ENCODE data around the gene MINDY2.
"Not testable (repeated sequence)": the region's sequence is repeated elsewhere in the genome, so short reads cannot be mapped to it uniquely, and the experiment has no call there.

The MINDY2 gene

DNA sequence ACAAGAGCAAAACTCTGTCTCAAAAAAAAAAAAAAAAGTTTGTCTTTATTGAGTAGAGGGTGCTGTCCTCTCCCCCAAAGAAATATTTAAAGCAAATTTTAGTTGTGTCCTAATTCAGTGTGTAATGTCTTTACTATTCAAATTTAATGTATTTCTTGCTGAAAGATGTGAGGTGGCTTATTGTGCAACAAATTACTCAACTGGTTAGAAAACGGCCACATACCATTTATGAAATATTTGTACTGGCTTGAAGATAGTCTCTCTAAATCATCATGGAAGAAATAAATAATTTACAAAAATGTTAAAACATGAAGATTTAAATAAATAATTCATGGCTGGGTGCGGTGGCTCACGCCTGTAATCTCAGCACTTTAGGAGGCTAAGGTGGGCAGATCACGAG is 99.3 kb downstream of the MINDY2 start:
- no peak for DNase-seq (ENCODE audit: insufficient read length, low spot score)
- no peak for TF ChIP-seq POLR2A (IDR thresholded peaks at IDR 0.05; ENCODE audit: low read depth, low read length)
- FAIRE-seq: no peak

DNA sequence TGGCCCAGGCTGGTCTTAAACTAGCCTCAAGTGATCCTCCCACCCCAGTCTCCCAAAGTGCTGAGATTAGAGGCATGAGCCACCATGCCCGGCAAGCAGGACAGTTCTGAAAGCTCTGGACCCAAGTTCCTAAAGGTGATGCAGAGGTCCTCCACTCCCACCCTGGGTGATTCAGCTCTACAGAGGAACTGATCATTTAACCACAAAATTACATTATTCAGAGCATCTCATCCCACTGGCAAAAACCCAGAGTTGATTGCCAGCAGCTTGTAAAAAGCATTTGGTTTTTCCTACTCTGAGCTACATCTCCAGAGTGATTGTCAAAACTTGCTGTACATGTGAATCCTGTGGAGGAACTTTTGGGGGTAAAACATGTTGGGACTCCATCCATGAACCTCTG is 102.2 kb downstream of the MINDY2 start:
- TF ChIP-seq POLR2A (IDR thresholded peaks at IDR 0.05; ENCODE audit: low read depth, low read length): no peak
- DNase-seq (ENCODE audit: insufficient read length, low spot score) (no peak), FAIRE-seq (no peak)

DNA sequence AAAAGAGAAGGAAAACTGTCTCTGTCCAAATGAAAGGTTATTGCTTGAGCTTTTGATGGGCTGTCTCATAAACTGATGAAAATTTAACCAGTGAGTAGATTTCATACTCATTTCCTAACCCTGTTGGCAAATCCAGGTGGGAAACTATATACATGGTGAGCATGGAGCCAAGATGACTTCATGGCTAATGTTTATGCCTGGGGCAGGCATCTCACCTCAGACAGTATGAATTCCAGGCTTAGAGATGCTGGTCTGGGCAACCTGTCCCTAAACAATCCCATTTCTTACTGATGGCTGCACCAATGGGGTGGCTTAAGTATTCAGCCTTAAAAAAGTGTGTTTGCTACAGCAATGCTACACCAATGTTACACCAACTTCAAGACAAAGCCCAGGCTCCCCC is 104.2 kb downstream of the MINDY2 start:
- no peak for DNase-seq (ENCODE audit: insufficient read length, low spot score)
- FAIRE-seq: no peak
- TF ChIP-seq POLR2A (IDR thresholded peaks at IDR 0.05; ENCODE audit: low read depth, low read length): no peak

DNA sequence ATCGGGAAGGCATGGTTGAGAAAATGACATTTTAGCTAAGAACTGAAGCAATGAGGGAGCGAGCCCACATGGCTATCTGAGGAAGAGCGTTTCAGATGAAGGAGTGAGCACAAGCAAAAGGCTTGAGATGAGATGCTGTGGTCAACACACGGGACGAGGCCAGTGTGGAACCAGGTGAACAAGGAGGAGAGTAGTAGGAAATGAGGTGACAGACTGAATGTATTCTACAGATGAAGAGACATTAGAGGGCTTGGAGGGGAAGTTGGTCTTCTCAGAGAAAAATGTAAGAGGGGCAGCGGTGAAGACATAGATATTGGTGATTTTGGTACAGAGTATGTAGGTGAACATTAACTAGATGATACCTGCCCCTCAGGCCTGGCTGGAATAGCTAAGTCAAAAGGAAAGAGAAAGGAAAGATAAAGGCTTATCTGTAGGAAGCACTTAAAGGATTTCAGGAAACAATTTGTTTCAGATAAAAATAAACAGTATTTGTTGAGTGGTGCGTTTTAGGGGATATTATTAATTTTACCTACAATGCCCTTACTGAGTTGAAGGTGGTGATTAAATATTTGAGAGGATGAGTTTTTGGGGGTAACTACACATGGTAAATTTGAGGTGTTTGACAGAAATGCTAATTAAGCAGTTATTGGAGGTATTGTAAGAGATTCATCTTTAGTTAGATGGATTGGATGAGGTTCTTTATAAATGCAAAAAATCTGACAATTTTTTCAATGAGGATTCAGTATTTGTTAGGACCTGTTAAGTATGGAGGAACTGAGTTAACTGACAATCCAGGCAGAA is 105.4 kb downstream of the MINDY2 start:
- DNase-seq (ENCODE audit: insufficient read length, low spot score) (no peak), FAIRE-seq (no peak)
- no peak for TF ChIP-seq POLR2A (IDR thresholded peaks at IDR 0.05; ENCODE audit: low read depth, low read length)

DNA sequence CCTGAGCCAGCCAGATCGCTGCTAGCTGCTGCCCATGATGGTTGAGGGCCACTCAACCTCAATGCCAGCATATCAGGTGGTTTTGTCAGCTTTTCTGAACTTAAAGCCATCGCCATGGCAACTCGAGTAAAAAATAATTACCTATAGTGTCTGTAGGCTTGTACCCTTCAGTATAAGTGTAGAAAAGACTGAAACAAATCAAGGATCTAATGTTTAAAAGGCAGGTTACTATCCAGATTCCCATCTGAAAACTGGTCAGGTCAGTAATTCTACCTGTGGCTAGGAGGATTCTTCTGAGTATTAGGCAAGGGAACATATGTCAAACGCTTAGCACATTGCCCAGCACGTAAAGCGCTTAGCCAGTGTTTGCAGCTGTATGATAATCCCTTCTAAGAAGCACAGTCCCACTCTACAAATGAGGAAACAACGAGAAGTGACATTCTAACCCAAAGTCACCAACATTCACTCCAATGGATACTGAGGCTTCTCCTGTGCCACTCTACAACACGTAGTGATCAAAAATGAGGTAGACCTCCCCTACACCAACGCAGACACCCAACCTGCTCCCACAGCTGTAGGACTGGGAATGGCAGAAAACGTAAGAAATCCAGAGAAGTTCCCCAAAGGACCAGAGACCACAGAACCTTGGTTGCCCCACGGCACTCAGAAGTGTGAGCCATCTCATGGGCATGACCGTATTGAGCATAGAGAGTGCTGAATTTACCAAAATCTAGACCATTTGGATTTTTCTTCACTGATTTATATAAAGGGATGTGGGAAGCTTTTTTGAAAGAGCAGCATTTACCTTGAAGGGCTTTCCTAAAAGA is 107.1 kb downstream of the MINDY2 start:
- no peak for DNase-seq (ENCODE audit: insufficient read length, low spot score)
- FAIRE-seq: no peak
- no peak for TF ChIP-seq POLR2A (IDR thresholded peaks at IDR 0.05; ENCODE audit: low read depth, low read length)

DNA sequence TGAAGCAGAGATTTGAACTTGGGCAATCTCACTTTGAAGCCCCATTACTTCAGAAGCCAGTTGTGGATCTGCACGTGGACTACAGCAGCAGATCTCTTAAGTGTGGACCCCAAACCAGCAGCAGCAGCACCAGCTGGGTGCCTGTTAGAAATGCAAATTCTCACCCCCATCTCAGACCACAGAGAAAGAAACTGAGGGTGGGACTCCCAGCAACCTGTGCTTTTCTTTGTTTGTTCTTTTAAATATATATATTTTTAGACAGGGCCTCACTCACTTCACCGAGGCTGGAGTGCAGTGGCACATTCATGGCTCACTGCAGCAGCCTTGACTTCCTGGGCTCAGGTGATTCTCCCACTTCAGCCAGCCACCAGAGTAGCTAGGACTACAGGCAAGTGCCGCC is 109.2 kb downstream of the MINDY2 start:
- FAIRE-seq (no peak), DNase-seq (ENCODE audit: insufficient read length, low spot score) (no peak)
- TF ChIP-seq POLR2A (IDR thresholded peaks at IDR 0.05; ENCODE audit: low read depth, low read length): no peak

DNA sequence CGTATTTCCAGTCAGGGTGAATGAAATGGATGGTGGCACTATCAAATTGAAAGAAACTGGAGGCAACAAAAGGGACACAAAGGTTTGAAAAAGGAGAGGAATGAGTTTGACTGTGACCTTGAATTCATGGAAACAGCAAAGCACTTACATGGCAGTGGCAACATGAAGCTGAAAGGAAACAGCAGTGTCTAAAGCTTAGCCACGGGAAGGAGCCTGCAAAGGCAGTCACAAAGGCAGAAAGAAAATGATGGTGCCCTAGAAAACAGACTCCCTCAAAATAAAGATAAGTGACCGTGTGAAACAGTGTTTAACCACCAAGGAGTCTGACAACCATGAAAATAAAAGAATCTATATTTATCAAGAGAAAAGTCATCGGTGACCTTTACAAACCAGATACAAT is 111.1 kb downstream of the MINDY2 start:
- FAIRE-seq (no peak), DNase-seq (ENCODE audit: insufficient read length, low spot score) (no peak)
- no peak for TF ChIP-seq POLR2A (IDR thresholded peaks at IDR 0.05; ENCODE audit: low read depth, low read length)

DNA sequence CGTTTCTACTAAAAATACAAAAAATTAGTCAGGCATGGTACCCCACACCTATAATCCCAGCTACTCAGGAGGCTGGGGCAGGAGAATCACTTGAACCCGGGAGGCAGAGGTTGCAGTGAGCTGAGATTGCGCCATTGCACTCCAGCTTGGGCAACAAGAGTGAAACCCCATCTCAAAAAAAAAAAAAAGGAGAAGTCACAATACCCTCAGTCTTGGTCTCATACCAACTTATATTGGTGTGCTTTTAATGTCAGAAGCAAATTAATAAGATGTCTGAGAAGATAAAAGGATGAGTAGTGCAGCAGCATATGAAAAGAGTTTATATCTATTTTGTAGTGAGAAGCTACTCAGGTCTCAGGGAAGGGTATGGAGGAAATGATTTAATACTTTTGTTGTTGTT is 112.8 kb downstream of the MINDY2 start:
- not testable (repeated sequence) for FAIRE-seq; DNase-seq (ENCODE audit: insufficient read length, low spot score)

DNA sequence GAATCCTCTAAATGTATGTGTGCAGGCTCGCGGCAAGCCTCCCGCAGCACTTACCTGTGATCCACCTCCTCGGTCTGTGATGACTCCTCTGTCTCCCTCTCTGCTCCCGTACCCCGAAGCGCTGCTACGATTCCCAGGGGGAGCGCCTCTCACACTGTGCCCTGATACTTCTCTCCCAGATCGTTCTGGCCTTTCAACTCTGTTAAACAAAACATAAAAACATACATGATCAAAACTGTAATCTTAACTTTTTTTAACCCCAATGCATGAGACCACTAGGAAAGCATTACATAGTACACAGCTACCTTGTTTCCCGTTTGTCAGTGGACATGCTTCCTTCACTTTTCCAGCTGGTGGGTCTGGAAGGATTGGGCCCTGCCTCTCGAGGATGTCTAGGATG is 115.8 kb downstream of the MINDY2 start:
- FAIRE-seq (no peak), DNase-seq (ENCODE audit: insufficient read length, low spot score) (no peak)
- no peak for TF ChIP-seq POLR2A (IDR thresholded peaks at IDR 0.05; ENCODE audit: low read depth, low read length)

DNA sequence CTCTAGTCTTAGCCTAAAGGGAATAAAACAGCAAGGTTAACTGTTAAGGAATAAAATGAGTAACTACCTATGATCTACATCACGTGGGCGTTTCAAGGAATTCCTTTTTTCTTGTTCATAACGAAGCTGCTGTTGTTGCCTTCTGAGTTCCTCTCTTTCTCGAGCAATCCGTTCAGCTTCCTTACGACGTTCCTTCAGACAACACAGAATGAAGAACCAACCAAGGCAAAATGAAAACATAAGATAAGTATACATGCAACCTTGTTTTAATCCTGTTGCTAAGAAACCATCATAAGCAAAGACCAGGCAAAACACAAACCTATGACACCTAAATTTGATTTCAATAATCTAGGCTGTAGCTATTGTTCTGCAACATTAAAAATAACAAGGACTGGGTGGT is 118.3 kb downstream of the MINDY2 start:
- DNase-seq (ENCODE audit: insufficient read length, low spot score): no peak
- no peak for TF ChIP-seq POLR2A (IDR thresholded peaks at IDR 0.05; ENCODE audit: low read depth, low read length)
- FAIRE-seq: no peak

DNA sequence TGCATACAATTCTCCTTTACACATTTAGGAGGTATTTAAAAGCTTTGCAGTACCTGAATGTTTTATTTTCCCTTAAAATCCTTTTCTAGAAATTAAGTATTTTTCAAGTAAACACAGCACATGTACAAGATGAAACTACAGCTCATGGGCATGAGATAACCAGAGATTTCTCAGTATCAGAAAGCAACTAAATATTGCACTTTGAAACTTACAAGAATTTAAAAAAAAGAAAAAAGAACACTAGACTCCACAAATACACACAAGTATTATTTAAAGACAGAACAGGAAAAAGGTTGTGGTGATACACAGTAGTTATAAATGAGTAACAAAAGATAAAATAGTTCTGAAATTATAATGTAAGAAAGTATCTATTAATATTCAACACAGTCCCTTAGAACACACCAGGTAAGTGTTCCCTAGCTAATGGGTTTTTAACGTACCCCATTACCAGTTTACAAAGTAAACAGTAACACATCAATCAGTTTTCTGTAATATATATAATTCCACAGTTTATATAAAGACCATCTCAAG is 127.1 kb downstream of the MINDY2 start:
- no peak for TF ChIP-seq POLR2A (IDR thresholded peaks at IDR 0.05; ENCODE audit: low read depth, low read length)
- no peak for FAIRE-seq
- DNase-seq (ENCODE audit: insufficient read length, low spot score): no peak

DNA sequence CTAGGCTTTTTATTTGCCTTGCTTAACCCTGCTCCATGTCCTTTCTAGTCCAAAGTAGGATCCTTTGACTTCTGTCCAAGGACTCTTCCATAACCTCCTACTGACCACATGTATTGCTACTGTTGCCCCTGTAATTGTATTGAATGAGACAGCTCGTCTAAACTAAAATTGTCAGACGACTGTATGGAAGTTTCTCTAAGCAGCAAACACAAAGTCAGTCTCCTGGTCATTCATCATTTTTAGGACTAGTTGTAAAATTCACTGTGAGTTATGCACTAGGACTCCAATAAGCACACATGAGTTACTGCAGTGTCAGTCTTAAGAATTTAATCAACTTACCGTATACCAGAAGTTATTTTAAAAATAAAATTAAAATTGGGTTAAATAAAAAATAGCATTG is 129.5 kb downstream of the MINDY2 start:
- FAIRE-seq (no peak), DNase-seq (ENCODE audit: insufficient read length, low spot score) (no peak)
- TF ChIP-seq POLR2A (IDR thresholded peaks at IDR 0.05; ENCODE audit: low read depth, low read length): no peak

DNA sequence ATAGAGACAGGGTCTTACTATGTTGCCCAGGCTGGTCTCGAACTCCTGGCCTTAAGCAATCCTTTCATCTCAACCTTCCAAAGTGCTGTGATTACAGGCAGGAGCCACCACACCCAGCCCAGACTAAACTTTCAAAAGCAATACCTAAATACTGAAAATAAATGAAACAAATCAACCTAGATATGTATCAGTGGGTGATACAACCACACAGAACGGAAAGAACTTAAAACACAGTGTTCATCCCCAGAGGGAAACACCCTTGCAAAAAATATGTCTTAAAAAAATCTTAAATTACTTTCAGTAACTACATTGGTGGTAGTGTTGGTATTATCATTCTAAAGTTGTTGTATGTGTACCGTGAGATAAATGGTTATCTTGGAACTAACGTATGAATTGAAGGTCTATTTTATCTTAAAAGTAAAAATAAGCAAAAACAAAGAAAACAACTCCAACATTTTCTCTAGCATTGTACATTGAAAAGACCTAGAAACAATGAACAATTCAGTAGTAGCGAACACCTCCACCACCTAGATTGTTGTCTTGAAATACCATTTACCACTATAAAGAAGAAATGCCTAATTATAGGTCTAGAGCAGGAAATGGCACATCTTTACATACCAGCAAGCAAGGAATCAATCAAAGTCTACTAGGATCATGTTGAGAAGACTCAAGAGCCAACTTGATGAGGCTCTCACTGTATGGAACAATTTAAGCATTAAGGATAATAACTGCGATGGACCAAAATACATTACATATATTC is 137.6 kb downstream of the MINDY2 start:
- no peak for DNase-seq (ENCODE audit: insufficient read length, low spot score)
- no peak for FAIRE-seq
- TF ChIP-seq POLR2A (IDR thresholded peaks at IDR 0.05; ENCODE audit: low read depth, low read length): no peak

DNA sequence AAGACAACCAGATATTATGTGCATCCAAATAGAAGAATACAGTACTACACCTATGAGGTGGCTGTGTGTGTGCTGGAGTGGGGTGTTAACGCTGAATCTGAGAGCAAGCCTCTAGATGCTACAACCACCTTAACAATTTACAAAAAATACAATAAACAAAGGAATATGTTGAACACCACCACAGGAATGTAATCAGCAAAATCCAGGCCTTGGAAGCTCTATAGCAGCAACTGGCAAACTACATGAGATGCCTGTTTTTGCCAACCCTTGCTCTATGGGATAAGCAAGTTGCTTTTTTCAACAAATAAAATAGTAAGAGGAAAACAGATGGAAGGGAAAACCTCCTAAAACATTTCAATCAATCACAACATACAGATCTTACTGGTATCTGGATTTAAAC is 138.5 kb downstream of the MINDY2 start:
- no peak for TF ChIP-seq POLR2A (IDR thresholded peaks at IDR 0.05; ENCODE audit: low read depth, low read length)
- FAIRE-seq (no peak), DNase-seq (ENCODE audit: insufficient read length, low spot score) (no peak)
